Measurements from ENCODE around the gene AFF3.

- TF ChIP-seq TAF1 (IDR thresholded peaks at IDR 0.05; ENCODE audit: borderline replicate concordance, insufficient read depth, low read length): no peak
- no peak for TF ChIP-seq POLR2AphosphoS5 (IDR thresholded peaks at IDR 0.05; ENCODE audit: low read depth, low read length)
- TF ChIP-seq SIN3A (IDR thresholded peaks at IDR 0.05; ENCODE audit: borderline replicate concordance, insufficient read depth, low read length): no peak
These were observed 289.4 kb downstream of the AFF3 start for GRCh38 chr2:99852956-99853355.

Measured in PFSK-1 (cell line).